Vagina (tissue), 2 donors: ENCODE data around the gene PAQR5.

Source experiments
- POLR2A ChIP-seq, 2 donors: fragments of 450-650 bp; IDR thresholded peaks; one replicate each; pipeline ENCODE4 v1.6.1; 2017; ENCODE audit warnings: antibody characterized with exemption in 2 of 2, mild to moderate bottlenecking in 2 of 2, moderate library complexity in 2 of 2
- TF ChIP-seq, protein P1 (sequence below), 3 experiments: fragments of 450-650 bp in 2 of 3; fragments of 200-600 bp in 1 of 3; sonication (generic) in 1 of 3; IDR thresholded peaks; one replicate each; pipeline ENCODE4 v1.5.1; 2017 to 2019; ENCODE audit warnings: antibody characterized with exemption in 3 of 3, mild to moderate bottlenecking in 2 of 3, moderate library complexity in 2 of 3

DNA sequence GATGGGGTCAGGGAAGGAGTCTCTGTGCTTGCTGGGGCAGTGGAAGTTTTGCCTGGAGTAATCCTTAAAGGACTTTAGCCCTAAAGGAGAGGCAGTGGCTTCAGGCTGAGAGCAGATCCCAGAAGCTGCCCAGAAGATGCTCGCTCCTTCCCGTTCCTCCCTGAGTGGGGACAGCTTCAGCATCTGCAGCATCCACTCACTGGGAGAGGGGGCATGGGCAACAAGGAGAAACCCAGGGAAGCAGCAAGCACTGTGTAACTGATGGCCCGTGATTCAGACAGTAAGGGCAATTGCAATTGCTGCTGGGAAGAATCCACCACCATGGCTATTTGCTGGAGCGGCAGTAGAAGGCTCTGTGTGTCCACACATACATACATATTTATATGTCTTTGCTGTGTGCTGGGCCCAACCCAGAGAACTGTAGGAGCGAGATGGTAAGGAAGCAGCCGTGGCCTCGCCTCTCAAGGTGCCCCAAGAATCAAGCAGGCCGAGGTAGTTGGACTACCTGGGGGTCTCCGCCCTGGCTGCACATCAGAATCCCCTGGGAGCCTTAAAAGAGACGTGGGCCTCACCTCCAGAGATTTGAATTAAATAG lies 5.8 kb upstream of the PAQR5 start:
- TF ChIP-seq, protein P1, sequence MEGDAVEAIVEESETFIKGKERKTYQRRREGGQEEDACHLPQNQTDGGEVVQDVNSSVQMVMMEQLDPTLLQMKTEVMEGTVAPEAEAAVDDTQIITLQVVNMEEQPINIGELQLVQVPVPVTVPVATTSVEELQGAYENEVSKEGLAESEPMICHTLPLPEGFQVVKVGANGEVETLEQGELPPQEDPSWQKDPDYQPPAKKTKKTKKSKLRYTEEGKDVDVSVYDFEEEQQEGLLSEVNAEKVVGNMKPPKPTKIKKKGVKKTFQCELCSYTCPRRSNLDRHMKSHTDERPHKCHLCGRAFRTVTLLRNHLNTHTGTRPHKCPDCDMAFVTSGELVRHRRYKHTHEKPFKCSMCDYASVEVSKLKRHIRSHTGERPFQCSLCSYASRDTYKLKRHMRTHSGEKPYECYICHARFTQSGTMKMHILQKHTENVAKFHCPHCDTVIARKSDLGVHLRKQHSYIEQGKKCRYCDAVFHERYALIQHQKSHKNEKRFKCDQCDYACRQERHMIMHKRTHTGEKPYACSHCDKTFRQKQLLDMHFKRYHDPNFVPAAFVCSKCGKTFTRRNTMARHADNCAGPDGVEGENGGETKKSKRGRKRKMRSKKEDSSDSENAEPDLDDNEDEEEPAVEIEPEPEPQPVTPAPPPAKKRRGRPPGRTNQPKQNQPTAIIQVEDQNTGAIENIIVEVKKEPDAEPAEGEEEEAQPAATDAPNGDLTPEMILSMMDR (IDR thresholded peaks at IDR 0.05): no peak
- TF ChIP-seq POLR2A (IDR thresholded peaks at IDR 0.05): no peak
